ENCODE measurements around the gene THEMIS.

GRCh38 chr6:127880429-127880828, 20.4 kb downstream of the THEMIS start:
- TF ChIP-seq CTCF (IDR thresholded peaks at IDR 0.05 in 4 of 5, conservative IDR thresholded peaks at IDR 0.05 in 1 of 5): no peak
- TF ChIP-seq POLR2A (IDR thresholded peaks at IDR 0.05): no peak
